Stimulated activated CD8-positive, alpha-beta memory T cell treated with anti-CD3 and anti-CD28 coated beads, Interleukin-4, amount 100 ng/mL, for 24 hours (primary cell): ENCODE data around the gene ARFRP1.

ENCODE experiments used
- DNase-seq: peaks from one replicate; pipeline ENCODE4 v3.0.0-alpha.2; 2020; ENCODE audit warnings: low read depth

Gene ARFRP1

GRCh38 chr20:63690898-63691710 lies 16.7 kb downstream of the ARFRP1 start:
- DNase-seq, result no peak

DNA sequence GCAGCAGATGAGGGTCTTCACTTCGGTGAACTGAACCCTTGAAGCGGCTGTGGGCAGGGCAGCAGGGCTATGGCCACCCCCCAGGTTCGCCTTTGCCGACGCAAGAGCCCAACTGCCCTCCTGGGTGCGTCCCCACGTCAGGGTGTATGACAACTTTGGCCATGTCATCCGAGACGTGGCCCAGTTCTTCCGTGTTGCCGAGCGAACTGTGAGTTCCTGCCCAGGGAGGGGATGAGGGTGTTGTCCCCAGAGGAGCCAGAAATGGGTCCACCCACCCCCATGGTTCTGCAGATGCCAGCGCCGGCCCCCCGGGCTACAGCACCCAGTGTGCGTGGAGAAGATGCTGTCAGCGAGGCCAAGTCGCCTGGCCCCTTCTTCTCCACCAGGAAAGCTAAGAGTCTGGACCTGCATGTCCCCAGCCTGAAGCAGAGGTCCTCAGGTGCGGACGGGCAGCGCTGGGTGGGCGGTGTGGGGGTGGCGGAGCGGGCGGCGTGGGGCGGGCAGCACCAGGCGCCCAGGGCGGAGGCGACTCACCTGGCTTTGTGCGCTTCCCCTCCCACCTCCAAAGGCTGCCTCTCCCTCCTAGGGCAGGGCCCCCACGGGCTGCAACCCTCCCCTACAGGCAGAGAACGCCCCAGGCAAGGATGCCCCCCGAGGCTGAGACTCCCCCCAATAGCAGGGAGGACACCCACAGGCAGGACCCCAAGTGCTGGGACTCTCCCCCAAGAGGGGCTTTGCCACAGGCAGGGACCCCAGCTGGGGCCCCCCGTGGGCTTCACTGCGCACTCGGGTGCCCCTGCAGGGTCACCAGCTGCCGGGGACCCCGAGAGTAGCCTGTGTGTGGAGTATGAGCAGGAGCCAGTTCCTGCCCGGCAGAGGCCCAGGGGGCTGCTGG lies 17.5 kb downstream of the ARFRP1 start:
- DNase-seq, result no peak

DNA sequence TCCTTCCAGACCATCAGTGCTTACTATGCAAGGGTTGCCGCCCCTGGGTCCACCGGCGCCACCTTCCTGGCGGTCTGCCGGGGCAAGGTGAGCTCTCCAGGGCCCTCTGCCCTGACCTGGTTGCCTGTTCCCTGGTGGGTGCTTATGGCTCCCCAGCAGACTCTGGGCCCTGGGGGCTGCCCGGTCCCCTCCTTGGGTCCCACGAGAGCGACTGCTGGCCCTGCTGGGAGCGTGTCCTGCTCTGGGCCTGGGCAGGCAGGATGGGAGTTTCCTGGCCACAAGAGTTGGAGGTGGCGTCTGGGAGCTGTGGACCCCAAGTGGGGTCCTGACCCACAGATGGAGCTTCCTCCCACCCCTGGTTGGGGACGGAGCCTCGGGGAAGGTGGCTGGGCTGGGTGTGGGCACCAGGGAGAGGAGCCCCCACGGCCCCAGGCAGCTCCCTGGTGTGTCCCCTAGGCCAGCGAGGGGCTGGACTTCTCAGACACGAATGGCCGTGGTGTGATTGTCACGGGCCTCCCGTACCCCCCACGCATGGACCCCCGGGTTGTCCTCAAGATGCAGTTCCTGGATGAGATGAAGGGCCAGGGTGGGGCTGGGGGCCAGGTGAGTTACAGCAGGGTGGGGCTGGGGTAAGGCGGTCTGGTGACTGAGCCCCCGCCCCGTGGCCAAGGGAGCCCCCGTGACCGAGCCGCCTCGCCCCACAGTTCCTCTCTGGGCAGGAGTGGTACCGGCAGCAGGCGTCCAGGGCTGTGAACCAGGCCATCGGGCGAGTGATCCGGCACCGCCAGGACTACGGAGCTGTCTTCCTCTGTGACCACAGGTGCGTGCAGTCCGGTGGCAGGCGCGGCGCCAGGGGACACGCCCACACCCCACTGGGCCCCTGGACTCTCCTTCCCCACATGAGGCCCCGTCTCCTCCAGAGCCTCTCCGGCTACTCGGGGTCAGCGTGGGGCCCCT lies 18.5 kb downstream of the ARFRP1 start:
- no peak for DNase-seq

GRCh38 chr20:63688228-63689045 lies 19.3 kb downstream of the ARFRP1 start:
- no peak for DNase-seq

DNA sequence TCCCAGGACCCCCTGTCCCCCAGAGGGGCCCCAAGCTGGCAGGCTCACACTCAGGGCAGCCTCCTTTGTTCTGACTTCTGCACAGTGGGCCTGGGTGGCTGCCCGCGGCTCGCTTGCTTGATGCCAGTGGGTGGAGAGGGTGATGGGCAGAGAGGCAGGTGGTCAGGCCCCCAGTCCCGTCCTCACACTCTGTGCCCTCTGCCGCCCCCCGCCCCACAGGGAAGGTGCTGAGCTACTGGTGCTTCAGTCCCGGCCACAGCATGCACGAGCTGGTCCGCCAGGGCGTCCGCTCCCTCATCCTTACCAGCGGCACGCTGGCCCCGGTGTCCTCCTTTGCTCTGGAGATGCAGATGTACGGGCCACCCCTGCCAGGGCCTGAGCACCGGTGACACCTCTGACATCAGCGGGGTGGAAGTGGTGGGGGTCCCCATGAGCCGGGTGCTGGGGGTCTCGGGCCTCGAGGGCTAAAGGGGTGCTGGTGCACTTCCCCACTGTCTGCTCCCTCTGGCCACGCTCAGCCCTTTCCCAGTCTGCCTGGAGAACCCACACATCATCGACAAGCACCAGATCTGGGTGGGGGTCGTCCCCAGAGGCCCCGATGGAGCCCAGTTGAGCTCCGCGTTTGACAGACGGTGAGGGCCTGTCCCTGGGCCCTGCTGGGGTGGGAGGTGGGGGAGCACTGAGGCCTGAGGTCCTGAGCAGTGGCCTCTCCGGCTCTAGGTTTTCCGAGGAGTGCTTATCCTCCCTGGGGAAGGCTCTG lies 20.2 kb downstream of the ARFRP1 start:
- no peak for DNase-seq

- no peak for DNase-seq
Measured at GRCh38 chr20:63686492-63687321, 21.1 kb downstream of the ARFRP1 start.

DNA sequence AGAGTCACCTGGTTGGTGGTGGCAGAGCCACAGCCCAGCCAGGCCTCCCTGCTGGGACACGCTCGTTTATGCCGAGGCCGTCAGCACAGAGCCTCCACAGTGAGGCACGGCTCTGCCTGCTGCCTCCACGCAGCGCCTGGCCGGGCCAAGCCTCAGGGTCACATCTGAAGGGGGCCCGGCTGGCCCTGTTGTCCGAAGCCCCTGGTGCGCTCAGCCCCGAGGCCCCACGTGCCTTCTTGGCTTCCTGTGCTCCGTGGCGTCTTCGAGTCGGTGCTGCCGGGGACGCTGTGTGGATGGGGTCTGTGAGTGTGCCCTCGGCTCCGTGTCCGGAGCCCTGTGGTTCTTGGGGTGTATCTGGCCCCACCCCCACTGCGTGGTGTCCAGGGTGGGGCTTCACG lies 21.7 kb downstream of the ARFRP1 start:
- DNase-seq, result no peak

GRCh38 chr20:63685269-63686026 lies 22.3 kb downstream of the ARFRP1 start:
- DNase-seq, result no peak

DNA sequence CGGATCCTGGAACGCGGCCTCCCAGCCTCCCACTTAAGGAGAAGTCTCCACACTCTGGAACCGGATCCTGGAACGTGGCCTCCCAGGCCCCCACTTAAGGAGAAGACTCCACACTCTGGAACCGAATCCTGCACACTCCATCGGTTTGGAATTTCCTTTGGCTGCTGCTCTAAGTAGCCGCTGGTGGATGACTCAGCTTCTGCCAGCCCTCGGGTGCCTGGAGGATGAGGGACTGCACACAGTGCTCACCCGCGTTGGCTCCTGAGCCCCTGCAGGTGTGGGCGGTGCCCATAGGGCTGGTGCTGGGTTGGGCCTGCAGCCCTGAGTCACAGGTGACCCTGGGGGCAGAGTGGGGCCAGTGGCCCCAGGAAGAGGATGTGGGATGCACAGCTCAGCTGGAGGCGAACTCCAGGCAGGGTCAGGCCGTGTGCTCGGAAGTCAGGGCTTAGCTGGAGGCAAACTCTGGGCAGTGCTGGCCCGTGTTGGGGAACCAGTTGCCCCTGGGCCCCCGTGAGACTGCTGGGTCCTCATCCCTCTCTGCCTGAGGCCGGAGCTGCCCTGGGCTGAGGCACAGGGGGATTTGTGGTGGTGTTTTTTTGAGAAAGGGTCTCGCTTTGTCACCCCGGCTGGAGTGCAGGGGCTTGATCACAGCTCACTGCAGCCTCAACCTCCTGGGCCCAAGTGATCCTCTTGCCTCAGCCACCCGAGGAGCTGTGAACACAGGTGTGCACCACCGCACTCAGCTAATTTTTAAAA lies 25.2 kb downstream of the ARFRP1 start:
- no peak for DNase-seq

GRCh38 chr20:63681609-63682142 lies 26.1 kb downstream of the ARFRP1 start:
- DNase-seq, result no peak

GRCh38 chr20:63680857-63681608 lies 26.7 kb downstream of the ARFRP1 start:
- no peak for DNase-seq

- DNase-seq, result no peak
Measured at GRCh38 chr20:63680427-63680826, 27.3 kb downstream of the ARFRP1 start.

DNA sequence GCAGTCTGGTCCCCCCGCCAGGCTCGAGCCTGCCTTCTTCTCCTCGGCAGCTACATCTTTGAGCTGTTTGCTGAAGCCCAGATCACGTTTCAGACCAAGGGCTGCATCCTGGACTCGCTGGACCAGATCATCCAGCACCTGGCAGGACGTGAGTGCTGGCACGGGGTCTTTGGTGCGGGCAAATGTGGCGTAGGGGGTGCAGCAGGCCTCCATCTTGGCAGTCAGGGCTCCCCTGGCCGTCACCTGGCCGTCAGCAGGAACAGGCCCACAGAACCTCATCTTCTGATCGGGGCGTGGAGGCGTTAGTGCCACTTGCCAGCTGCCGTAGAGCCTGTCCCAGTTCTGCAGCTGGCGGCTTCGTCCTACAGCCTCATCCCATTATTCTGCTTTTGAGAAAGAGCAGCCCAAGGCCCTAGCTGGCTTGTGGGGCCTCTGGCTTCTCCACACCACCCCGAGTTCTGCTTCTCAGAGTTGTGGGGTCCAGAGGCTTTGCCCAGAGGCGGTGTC lies 27.9 kb downstream of the ARFRP1 start:
- no peak for DNase-seq

DNA sequence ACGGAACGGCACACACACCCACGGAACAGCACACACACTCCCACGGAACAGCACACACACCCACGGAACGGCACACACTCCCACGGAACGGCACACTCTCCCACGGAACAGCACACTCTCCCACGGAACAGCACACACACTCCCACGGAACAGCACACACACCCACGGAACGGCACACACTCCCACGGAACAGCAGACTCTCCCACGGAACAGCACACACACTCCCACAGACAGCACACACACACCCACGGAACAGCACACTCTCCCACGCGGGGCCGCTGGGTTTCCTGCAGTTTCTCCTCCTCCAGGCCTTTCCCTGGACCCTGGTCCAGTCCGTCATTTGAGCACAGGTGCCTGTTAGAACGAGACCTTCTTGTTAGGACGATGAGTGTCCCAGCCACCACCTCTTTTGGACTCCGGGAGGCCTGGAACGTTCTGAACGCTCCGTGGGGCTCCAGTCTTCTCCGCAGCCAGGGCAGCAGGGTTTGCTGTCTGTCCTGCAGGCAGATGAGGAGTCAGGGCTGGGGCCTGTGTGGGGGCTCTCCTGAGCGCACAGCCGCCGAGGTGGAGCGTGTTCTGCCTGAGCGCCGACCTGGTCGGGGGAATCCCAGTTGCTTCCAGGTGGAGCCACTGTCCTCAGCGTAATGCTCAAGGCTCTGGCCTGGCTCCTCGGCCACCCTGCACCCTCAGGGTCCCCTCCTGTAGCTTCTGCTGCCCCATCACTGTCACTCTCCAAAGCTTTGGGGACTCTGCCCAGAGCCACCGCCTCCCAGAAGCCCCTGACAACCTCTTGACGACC lies 28.9 kb downstream of the ARFRP1 start:
- no peak for DNase-seq

DNA sequence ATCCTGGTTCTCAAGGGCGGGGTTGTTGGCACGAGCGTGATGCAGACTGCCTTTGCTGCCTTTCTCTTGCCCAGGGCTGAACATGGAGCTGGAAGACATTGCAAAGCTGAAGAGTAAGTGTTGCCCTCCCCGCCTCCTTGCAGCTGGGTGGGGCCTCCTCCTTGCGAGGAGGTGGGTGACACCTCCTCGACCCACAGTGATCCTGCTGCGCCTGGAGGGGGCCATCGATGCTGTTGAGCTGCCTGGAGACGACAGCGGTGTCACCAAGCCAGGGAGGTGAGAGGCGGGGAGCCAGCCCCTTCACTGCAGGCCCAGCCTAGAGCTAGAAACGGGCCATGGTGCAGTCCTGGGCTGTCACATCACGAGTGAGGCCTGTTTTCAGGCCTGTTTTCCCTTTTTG lies 29.7 kb downstream of the ARFRP1 start:
- DNase-seq, result no peak
